ENCODE data around the gene IQCE.

DNA sequence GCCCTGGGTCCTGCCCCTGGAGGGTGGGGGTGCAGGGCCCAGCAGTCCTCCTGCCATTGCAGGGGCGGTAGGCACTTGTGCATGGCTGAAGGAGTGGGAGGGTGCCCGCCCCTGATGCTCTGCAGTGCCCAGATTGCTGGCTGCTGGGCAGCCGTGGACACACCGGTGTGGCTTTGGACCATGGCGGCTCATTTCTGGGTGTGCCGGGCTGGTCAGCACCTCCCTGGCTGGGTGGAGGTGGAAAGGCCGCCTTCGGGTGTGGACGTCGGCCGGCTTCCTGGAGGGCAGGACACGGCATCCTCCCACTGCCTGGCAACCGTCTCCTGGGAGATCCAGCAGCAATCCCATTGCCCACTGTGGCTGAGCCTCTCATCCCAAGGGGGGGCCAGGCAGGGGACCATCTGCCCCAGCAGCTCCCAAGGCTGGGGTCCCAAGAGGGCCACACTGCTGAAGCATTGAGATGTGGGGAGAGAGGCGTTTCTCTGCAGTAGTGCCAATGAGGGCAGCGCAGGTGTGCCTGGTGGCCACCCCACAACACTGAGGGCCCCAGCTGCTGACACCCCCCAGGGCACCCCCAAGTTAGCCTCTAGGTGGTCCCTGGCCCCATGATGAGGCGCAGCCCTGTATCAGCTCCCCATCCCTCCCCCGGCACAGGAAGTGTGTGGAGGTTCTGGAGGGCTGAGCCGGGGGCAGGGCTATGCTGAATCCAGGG is 85.9 kb downstream of the IQCE start:
- TF ChIP-seq, protein P1, sequence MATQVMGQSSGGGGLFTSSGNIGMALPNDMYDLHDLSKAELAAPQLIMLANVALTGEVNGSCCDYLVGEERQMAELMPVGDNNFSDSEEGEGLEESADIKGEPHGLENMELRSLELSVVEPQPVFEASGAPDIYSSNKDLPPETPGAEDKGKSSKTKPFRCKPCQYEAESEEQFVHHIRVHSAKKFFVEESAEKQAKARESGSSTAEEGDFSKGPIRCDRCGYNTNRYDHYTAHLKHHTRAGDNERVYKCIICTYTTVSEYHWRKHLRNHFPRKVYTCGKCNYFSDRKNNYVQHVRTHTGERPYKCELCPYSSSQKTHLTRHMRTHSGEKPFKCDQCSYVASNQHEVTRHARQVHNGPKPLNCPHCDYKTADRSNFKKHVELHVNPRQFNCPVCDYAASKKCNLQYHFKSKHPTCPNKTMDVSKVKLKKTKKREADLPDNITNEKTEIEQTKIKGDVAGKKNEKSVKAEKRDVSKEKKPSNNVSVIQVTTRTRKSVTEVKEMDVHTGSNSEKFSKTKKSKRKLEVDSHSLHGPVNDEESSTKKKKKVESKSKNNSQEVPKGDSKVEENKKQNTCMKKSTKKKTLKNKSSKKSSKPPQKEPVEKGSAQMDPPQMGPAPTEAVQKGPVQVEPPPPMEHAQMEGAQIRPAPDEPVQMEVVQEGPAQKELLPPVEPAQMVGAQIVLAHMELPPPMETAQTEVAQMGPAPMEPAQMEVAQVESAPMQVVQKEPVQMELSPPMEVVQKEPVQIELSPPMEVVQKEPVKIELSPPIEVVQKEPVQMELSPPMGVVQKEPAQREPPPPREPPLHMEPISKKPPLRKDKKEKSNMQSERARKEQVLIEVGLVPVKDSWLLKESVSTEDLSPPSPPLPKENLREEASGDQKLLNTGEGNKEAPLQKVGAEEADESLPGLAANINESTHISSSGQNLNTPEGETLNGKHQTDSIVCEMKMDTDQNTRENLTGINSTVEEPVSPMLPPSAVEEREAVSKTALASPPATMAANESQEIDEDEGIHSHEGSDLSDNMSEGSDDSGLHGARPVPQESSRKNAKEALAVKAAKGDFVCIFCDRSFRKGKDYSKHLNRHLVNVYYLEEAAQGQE (IDR thresholded peaks at IDR 0.05; ENCODE audit: insufficient read depth in 1 of 2, low read depth in 2 of 2, low read length in 1 of 2): no peak
- TF ChIP-seq, protein P2, sequence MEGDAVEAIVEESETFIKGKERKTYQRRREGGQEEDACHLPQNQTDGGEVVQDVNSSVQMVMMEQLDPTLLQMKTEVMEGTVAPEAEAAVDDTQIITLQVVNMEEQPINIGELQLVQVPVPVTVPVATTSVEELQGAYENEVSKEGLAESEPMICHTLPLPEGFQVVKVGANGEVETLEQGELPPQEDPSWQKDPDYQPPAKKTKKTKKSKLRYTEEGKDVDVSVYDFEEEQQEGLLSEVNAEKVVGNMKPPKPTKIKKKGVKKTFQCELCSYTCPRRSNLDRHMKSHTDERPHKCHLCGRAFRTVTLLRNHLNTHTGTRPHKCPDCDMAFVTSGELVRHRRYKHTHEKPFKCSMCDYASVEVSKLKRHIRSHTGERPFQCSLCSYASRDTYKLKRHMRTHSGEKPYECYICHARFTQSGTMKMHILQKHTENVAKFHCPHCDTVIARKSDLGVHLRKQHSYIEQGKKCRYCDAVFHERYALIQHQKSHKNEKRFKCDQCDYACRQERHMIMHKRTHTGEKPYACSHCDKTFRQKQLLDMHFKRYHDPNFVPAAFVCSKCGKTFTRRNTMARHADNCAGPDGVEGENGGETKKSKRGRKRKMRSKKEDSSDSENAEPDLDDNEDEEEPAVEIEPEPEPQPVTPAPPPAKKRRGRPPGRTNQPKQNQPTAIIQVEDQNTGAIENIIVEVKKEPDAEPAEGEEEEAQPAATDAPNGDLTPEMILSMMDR (IDR thresholded peaks at IDR 0.05): no peak
